ENCODE measurements around the gene CST9. TPM values are rescaled to one million over a fixed set of nuclear protein-coding genes. Genes with fewer than 3 reads are reported as not detected.

The CST9 gene
- polyA plus RNA-seq, 1 donor (not counting 4 experiments of a cell fraction or from before 2014, with no cell fraction given): not detected

DNA sequence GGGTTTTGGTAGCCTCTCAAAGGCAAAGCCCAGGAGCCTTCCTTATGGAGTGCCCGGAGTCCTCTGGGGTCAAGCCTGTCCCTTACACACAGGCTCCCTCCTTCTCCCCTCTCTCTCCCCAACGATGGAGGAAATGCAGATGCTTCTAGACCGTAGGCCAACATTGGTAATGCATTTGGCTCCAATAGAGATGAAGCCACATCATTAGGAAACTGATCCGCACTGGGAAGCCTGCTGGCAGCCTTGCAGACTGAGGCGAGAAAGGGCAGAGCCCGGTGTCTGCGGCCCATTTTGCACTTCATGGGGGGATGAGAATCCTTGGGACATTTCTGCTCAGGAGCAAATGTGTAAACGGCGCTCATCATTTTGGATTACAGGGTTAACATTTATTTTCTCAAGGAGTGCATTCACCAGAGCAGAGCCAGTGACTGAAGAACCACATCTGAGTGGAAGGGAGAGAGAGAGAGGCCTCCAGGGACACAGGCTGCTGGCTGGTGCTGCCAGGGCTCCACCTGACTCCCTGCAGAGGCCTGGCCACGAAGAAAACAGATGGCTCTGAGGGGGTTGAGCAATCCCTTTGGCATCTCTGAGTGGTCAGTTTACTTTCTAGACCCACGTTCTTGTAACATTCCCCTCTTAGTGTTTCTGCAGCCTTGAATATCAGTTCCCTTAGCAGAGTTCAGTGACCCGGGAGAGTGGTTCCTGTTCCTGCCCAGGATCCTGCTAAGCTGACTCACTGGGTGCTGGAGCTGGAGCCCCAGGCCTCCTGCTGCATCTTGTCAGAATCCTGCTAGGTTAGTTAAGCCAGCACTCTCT is 36.4 kb upstream of the CST9 start:
- TF ChIP-seq, protein P1, sequence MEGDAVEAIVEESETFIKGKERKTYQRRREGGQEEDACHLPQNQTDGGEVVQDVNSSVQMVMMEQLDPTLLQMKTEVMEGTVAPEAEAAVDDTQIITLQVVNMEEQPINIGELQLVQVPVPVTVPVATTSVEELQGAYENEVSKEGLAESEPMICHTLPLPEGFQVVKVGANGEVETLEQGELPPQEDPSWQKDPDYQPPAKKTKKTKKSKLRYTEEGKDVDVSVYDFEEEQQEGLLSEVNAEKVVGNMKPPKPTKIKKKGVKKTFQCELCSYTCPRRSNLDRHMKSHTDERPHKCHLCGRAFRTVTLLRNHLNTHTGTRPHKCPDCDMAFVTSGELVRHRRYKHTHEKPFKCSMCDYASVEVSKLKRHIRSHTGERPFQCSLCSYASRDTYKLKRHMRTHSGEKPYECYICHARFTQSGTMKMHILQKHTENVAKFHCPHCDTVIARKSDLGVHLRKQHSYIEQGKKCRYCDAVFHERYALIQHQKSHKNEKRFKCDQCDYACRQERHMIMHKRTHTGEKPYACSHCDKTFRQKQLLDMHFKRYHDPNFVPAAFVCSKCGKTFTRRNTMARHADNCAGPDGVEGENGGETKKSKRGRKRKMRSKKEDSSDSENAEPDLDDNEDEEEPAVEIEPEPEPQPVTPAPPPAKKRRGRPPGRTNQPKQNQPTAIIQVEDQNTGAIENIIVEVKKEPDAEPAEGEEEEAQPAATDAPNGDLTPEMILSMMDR (optimal IDR thresholded peaks at IDR 0.05 in 1 of 3, IDR thresholded peaks at IDR 0.05 in 1 of 3, conservative IDR thresholded peaks at IDR 0.05 in 1 of 3; ENCODE audit: extremely low read depth in 1 of 3, insufficient read depth in 2 of 3, low read length in 3 of 3): no peak
- no peak for TF ChIP-seq EZH2 (IDR thresholded peaks at IDR 0.05; ENCODE audit: low read length)
- DNase-seq (ENCODE audit: low read depth, low spot score) (no peak), FAIRE-seq (no peak)
- Histone ChIP-seq H3K9me1 (ENCODE audit: control insufficient read depth, extremely low read depth, insufficient read depth, low read length) (no peaks in the 10 kb centered on the region), H3K4me3 (ENCODE audit: control insufficient read depth in 2 of 3, extremely low read depth in 1 of 3, insufficient read depth in 2 of 3, low read depth in 1 of 3, low read length in 3 of 3) (no peak overlapping the region), H3K36me3 (ENCODE audit: control insufficient read depth in 2 of 2, extremely low read depth in 1 of 2, insufficient read depth in 2 of 2, low read length in 2 of 2) (no peaks in the 10 kb centered on the region), H3K27ac (ENCODE audit: control insufficient read depth, insufficient read depth, low read length) (no peak overlapping the region), H3K27me3 (ENCODE audit: control insufficient read depth, extremely low read depth, insufficient read depth, low read length) (no peaks in the 10 kb centered on the region), H3K9ac (ENCODE audit: control insufficient read depth, extremely low read depth, insufficient read depth, low read length) (no peak overlapping the region), H4K20me1 (ENCODE audit: control insufficient read depth, extremely low read depth, insufficient read depth, low read length) (no peaks in the 10 kb centered on the region), H3K4me1 (ENCODE audit: control insufficient read depth, extremely low read depth, insufficient read depth, low read length) (peaks cover 19% of the 10 kb centered on the region), H3K4me2 (ENCODE audit: control insufficient read depth, extremely low read depth, insufficient read depth, low read depth, low read length) (no peak overlapping the region), H3K79me2 (ENCODE audit: control insufficient read depth, insufficient read depth, low read length) (peaks cover 6% of the 10 kb centered on the region), H2AFZ (ENCODE audit: control insufficient read depth, low read length) (no peak overlapping the region), H3K9me3 (ENCODE audit: control insufficient read depth, low read depth, low read length) (no peaks in the 10 kb centered on the region)
- dilution Hi-C loops (cut with MboI; ENCODE audit: extremely low pct_ligation_motif_present, low sequenced_read_pairs): no loop called here

- Histone ChIP-seq H3K4me2 (ENCODE audit: control insufficient read depth, extremely low read depth, insufficient read depth, low read depth, low read length) (no peak overlapping the region), H3K9ac (ENCODE audit: control insufficient read depth, extremely low read depth, insufficient read depth, low read length) (no peak overlapping the region), H3K4me3 (ENCODE audit: control insufficient read depth in 2 of 3, extremely low read depth in 1 of 3, insufficient read depth in 2 of 3, low read depth in 1 of 3, low read length in 3 of 3) (no peak overlapping the region), H3K36me3 (ENCODE audit: control insufficient read depth in 2 of 2, extremely low read depth in 1 of 2, insufficient read depth in 2 of 2, low read length in 2 of 2) (no peaks in the 10 kb centered on the region), H3K27ac (ENCODE audit: control insufficient read depth, insufficient read depth, low read length) (no peak overlapping the region), H3K9me3 (ENCODE audit: control insufficient read depth, low read depth, low read length) (no peaks in the 10 kb centered on the region), H3K79me2 (ENCODE audit: control insufficient read depth, insufficient read depth, low read length) (peaks cover 17% of the 10 kb centered on the region), H4K20me1 (ENCODE audit: control insufficient read depth, extremely low read depth, insufficient read depth, low read length) (no peaks in the 10 kb centered on the region), H3K27me3 (ENCODE audit: control insufficient read depth, extremely low read depth, insufficient read depth, low read length) (no peaks in the 10 kb centered on the region), H3K4me1 (ENCODE audit: control insufficient read depth, extremely low read depth, insufficient read depth, low read length) (peaks cover 27% of the 10 kb centered on the region), H2AFZ (ENCODE audit: control insufficient read depth, low read length) (no peak overlapping the region), H3K9me1 (ENCODE audit: control insufficient read depth, extremely low read depth, insufficient read depth, low read length) (no peaks in the 10 kb centered on the region)
- dilution Hi-C loops (cut with MboI; ENCODE audit: extremely low pct_ligation_motif_present, low sequenced_read_pairs): no loop called here
- DNase-seq (ENCODE audit: low read depth, low spot score) (no peak), FAIRE-seq (no peak)
- TF ChIP-seq, protein P1 (optimal IDR thresholded peaks at IDR 0.05 in 1 of 3, IDR thresholded peaks at IDR 0.05 in 1 of 3, conservative IDR thresholded peaks at IDR 0.05 in 1 of 3; ENCODE audit: extremely low read depth in 1 of 3, insufficient read depth in 2 of 3, low read length in 3 of 3): no peak
- TF ChIP-seq EZH2 (IDR thresholded peaks at IDR 0.05; ENCODE audit: low read length): no peak
These were observed 35.3 kb upstream of the CST9 start for GRCh38 chr20:23640671-23641667.
